Measurements from ENCODE around the gene CSNK1D. TPM values are rescaled to one million over a fixed set of nuclear protein-coding genes. Genes with fewer than 3 reads are reported as not detected.

The CSNK1D gene
- total and polyA plus RNA-seq, 2 experiments from 2014 or later: 55.3 to 66.4 TPM

GRCh38 chr17:82199496-82199895 is 74.0 kb downstream of the CSNK1D start (continued):
- TF ChIP-seq CTCF (conservative IDR thresholded peaks at IDR 0.05; ENCODE audit: low read depth in 2 of 2): no peak
- TF ChIP-seq, protein P1, sequence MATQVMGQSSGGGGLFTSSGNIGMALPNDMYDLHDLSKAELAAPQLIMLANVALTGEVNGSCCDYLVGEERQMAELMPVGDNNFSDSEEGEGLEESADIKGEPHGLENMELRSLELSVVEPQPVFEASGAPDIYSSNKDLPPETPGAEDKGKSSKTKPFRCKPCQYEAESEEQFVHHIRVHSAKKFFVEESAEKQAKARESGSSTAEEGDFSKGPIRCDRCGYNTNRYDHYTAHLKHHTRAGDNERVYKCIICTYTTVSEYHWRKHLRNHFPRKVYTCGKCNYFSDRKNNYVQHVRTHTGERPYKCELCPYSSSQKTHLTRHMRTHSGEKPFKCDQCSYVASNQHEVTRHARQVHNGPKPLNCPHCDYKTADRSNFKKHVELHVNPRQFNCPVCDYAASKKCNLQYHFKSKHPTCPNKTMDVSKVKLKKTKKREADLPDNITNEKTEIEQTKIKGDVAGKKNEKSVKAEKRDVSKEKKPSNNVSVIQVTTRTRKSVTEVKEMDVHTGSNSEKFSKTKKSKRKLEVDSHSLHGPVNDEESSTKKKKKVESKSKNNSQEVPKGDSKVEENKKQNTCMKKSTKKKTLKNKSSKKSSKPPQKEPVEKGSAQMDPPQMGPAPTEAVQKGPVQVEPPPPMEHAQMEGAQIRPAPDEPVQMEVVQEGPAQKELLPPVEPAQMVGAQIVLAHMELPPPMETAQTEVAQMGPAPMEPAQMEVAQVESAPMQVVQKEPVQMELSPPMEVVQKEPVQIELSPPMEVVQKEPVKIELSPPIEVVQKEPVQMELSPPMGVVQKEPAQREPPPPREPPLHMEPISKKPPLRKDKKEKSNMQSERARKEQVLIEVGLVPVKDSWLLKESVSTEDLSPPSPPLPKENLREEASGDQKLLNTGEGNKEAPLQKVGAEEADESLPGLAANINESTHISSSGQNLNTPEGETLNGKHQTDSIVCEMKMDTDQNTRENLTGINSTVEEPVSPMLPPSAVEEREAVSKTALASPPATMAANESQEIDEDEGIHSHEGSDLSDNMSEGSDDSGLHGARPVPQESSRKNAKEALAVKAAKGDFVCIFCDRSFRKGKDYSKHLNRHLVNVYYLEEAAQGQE (IDR thresholded peaks at IDR 0.05; ENCODE audit: unreplicated experiment): no peak
- TF ChIP-seq ZNF114 (CRISPR knock-in tag; IDR thresholded peaks at IDR 0.05): no peak
- TF ChIP-seq ZNF331 (CRISPR knock-in tag; IDR thresholded peaks at IDR 0.05; ENCODE audit: low read depth): no peak
- no peak for TF ChIP-seq JUNB (IDR thresholded peaks at IDR 0.05; ENCODE audit: unreplicated experiment)

GRCh38 chr17:82198092-82198491 is 75.4 kb downstream of the CSNK1D start:
- H3K27me3 ChIP-seq (ENCODE audit: insufficient read depth): no peaks in the 10 kb centered on the region
- H3K27ac ChIP-seq (ENCODE audit: low read depth): no peak overlapping the region
- peaks cover 2% of the 10 kb centered on the region; the same call in 1 of the 2 replicates for H4K20me1 ChIP-seq (replicated peaks; ENCODE audit: insufficient read depth)
- Mint-ChIP-seq H3K27ac (no peak overlapping the region), H3K27me3 (ENCODE audit: insufficient read depth, low read depth, poor library complexity) (peaks cover 1% of the 10 kb centered on the region), H3K36me3 (ENCODE audit: low read depth) (peaks cover 9% of the 10 kb centered on the region; the same call in 2 of the 3 replicates), H3K4me3 (no peak overlapping the region), H3K9me3 (no peaks in the 10 kb centered on the region), H3K4me1 (no peaks in the 10 kb centered on the region)
- no peak overlapping the region for H3K4me3 ChIP-seq
- no peak overlapping the region for H2AFZ ChIP-seq
- DNase-seq (ENCODE audit: low spot score) (no peak), ATAC-seq (no peak)
- TF ChIP-seq EZH2 (IDR thresholded peaks at IDR 0.05; ENCODE audit: low read depth, unreplicated experiment): no peak
- no peak for TF ChIP-seq ETS1 (IDR thresholded peaks at IDR 0.05)
- no peak for TF ChIP-seq CREB1 (CRISPR knock-in tag; IDR thresholded peaks at IDR 0.05; ENCODE audit: low read depth)
- TF ChIP-seq ZNF114 (CRISPR knock-in tag; IDR thresholded peaks at IDR 0.05): no peak
- no peak for TF ChIP-seq EZH2phosphoT487 (IDR thresholded peaks at IDR 0.05; ENCODE audit: unreplicated experiment)
- TF ChIP-seq STAT1 (IDR thresholded peaks at IDR 0.05; ENCODE audit: unreplicated experiment): no peak
- H3K4me2 ChIP-seq: no peak overlapping the region
- H3K9me2 ChIP-seq (ENCODE audit: insufficient read depth): no peaks in the 10 kb centered on the region
- H3F3A ChIP-seq (replicated peaks; ENCODE audit: low read depth): no peaks in the 10 kb centered on the region
- H3K4me1 ChIP-seq (ENCODE audit: insufficient read depth): no peaks in the 10 kb centered on the region
- no peaks in the 10 kb centered on the region for H3K36me3 ChIP-seq (ENCODE audit: insufficient read depth)
- H3K79me2 ChIP-seq (replicated peaks; ENCODE audit: insufficient read depth): no peaks in the 10 kb centered on the region
